Activated CD8-positive, alpha-beta memory T cell treated with anti-CD3 and anti-CD28 coated beads, Interleukin-2, amount 50 U/mL, for 24 hours (primary cell): ENCODE data around the gene REXO5.
"Not testable (repeated sequence)": the region's sequence is repeated elsewhere in the genome, so short reads cannot be mapped to it uniquely, and the experiment has no call there.

Source experiments
- DNase-seq: peaks from one replicate; pipeline ENCODE4 v3.0.0-alpha.2; 2020; ENCODE audit errors: extremely low read depth

Gene REXO5

DNA sequence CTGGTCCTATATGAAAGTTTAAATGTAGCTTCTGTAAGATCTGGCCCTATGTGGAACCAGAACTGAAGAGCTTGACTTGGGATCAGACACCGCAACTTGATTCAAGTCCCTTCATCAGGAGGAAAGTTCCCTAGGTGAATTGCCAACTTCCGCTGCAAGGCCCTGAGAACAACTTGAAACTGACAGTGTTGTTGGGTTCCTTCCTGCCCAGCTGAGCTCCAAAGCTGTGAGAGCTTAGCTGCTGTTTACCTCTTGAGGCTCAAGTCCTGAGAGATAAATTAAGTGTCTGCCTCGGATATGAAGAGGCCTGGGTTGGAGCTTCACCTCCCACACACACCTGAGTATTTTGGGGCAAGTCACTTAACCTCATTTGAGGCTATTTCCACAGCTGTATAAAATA, 44.7 kb downstream of the REXO5 start:
- no peak for DNase-seq

DNA sequence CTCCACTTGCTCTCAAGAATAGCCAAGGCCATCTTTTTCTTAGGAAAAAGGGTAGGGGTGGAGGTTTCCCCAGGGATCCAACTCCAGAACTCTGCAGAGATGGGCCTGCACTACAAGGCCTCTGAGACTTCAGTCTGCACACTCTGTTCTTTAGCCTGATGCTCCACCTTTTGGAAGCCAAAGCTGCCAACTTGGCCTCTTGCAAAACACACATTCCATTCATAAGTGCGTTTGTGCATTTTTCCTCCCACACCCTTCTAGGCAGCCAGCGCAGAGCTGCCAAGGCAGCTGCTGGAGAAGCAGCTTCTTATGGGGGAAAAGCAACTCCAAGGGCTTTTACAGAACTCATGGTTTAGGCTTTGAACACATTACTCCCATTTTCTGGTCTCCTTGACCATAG, 45.3 kb downstream of the REXO5 start:
- DNase-seq, result no peak

DNA sequence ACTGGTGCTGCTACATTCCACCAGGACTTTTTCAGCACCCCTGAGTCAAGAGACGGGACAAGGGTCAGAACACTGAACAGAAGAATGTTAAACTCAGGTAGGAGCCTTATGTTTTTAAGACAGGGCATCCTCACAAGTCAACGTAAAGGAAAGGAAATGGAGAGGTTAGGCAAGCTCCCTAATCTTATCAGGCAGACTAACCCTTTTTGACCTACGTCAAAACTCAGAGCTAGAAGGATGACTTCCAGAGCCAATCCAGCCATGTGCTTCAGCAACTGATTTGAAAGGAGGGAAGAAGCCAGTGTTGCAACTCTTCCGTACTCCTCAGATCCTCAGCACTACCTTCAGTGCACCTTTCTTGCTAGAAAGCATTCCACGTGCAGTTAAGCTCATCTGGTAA, 46.8 kb downstream of the REXO5 start:
- DNase-seq, result no peak

- no peak for DNase-seq
Measured at GRCh38 chr16:20853981-20854620, 47.8 kb downstream of the REXO5 start.

GRCh38 chr16:20854963-20855362, 48.6 kb downstream of the REXO5 start:
- no peak for DNase-seq

- DNase-seq, result no peak
Measured at GRCh38 chr16:20857281-20857680, 51.0 kb downstream of the REXO5 start.

DNA sequence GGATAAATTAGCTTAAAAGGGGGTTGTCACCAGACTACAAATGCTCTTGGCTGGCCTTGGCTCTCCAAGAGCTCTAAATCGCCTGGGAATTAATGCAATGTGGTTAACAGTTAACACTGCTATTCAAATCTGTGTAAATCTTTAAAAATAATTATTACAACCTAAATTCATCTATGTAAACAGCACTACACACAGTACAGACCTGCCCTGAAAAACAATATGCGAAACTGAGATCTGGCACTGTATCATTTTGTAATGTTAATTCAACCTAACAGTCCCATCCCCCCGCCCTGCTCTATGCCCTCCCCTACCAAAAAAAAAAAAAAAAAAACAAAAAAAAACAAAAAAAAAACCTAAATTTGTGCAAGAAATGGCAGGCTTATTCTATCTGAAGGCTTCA, 52.9 kb downstream of the REXO5 start:
- DNase-seq, result no peak

- no peak for DNase-seq
Measured at GRCh38 chr16:20859699-20860098, 53.4 kb downstream of the REXO5 start.

DNA sequence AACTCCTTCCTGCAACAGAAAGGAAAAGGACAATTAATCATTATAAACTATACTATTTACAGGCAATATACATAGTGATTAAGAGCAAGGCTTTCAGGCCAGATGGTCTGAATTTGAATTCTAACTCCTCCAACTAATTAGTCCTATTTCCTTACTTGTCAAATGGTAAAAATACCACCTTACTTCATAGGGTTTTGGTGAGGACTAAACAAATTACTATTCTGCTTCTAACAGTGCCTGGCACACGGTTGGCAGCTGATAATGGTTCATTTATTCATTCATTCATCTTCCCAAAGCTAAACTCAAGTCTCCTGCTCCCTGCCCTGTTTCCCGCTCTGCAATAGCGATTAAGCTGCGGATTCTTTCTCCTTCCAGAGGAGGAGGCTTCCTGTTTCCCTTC, 54.0 kb downstream of the REXO5 start:
- DNase-seq, result no peak

- DNase-seq, result not testable (repeated sequence)
Measured at GRCh38 chr16:20860995-20861394, 54.7 kb downstream of the REXO5 start.

- DNase-seq, result no peak
Measured at GRCh38 chr16:20862162-20862960, 56.0 kb downstream of the REXO5 start.

GRCh38 chr16:20864376-20864775, 58.0 kb downstream of the REXO5 start:
- DNase-seq, result not testable (repeated sequence)

GRCh38 chr16:20865420-20866131, 59.2 kb downstream of the REXO5 start:
- no peak for DNase-seq

- DNase-seq, result no peak
Measured at GRCh38 chr16:20866145-20866772, 59.9 kb downstream of the REXO5 start.

GRCh38 chr16:20866801-20867200, 60.5 kb downstream of the REXO5 start:
- DNase-seq, result no peak

DNA sequence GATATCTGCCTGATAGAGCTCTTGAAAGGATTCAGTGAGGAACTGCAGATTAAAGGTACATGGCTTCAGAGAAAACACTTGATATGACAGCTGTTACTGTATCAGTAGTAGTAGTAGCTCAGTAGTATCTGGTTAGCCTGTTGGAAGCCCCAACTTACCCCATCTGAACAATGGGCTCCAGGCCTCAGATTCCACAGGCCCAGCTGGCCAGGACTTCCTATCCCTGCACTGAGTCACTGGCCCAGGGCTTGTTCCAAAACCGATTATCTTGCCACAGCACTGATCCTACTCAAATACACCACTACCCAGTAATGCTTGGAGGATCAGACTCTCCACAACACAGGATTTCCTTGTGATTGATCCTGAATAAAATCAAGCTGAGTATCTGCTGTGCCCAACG, 61.3 kb downstream of the REXO5 start:
- DNase-seq, result no peak

- DNase-seq, result no peak
Measured at GRCh38 chr16:20868890-20869289, 62.6 kb downstream of the REXO5 start.

DNA sequence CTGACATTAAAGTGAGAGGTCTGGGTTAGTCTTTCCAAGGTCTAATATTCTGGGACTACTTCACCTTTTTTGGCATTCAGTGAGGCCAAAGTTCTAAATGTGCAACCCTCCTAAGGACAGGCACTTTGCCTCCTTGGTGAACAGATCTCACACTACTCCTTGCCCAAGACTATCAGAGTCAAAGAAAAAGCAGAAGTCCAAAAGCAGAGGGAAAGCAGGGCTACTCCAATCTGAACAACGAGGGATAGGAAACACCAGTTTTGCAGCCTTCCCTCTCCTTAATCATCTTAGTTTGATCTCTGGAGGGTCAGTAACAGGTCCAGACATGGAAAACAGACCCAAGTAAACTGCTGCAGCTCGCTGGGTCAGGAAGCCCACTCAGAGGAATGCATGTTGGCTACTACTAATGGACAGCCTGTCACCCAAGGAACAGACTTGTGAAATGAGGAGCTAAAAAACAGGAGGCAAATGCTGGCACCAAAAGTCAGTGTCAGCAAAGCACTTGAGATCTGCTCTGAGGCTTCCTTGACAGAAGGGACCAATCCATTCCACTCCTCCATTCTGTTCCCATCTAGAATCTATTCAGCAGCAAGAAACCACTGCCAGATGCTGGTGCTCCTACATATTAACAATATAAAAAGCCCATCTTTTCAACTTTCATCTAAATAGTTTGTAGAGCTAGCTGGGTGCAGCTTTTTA, 63.9 kb downstream of the REXO5 start:
- no peak for DNase-seq

GRCh38 chr16:20871258-20871657, 64.9 kb downstream of the REXO5 start:
- DNase-seq, result no peak

- no peak for DNase-seq
Measured at GRCh38 chr16:20871941-20872815, 65.9 kb downstream of the REXO5 start.

- no peak for DNase-seq
Measured at GRCh38 chr16:20873331-20873730, 67.0 kb downstream of the REXO5 start.
